ENCODE results near the gene MYH9.
"Not testable (repeated sequence)": the region's sequence is repeated elsewhere in the genome, so short reads cannot be mapped to it uniquely, and the experiment has no call there.

MYH9 gene

GRCh38 chr22:36258701-36259614 lies 128.8 kb downstream of the MYH9 start:
- WGBS, 2 experiments (ENCODE audit: insufficient coverage in 2 of 2), result 46 to 49% methylated on average over 5 to 6 of the region's 16 CpGs
- Histone ChIP-seq H3K36me3 (ENCODE audit: control insufficient read depth, insufficient read depth, low read length) (no peaks in the 10 kb centered on the region), H3K27ac (ENCODE audit: low read depth, low read length, severe bottlenecking) (peak overlapping the region; percentile 58), H3K4me3 (ENCODE audit: extremely low read depth, insufficient read depth, low read length, poor library complexity, severe bottlenecking) (peak overlapping the region; percentile 8), H3K9me3 (ENCODE audit: control insufficient read depth, low read length) (no peaks in the 10 kb centered on the region), H3K4me1 (ENCODE audit: control insufficient read depth, insufficient read depth, low read length, poor library complexity, severe bottlenecking) (peaks cover 7% of the 10 kb centered on the region)

DNA sequence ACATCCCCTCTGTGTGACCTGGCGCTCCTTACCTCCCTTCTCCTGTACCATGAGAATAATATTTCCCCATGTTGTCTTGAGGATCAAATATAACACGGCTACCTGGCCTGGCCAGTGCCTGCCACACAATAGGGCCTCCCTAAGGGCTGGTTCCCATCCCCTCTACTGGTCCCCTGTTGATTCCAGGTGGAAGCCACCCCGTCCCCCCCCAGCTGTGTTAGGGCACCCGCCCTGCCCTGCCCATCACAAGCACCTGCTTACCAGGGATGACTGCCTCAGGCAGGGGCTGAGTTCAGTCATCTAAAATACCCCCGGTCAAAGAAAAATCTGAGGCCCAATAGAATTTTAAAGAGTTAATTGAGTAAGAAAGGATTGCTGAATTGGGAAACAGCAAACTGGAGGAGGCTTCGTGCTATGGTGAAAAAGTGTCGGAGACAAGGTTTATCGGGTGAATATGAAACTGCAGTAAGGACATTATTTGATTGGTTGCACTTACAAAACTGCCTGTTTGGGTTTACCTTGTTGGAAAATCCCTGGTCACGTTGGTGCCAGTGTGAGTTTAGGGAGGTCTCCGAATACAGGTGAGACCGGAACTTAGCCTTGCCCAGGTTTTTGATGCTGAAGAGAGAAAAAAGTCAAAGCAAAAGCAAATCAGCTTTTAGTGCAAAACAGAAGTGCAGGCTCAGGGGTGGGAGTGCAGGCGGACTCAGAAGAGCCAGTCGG lies 129.7 kb downstream of the MYH9 start:
- peaks cover 7% of the 10 kb centered on the region for H3K4me1 ChIP-seq (ENCODE audit: control insufficient read depth, insufficient read depth, low read length, poor library complexity, severe bottlenecking)
- no peaks in the 10 kb centered on the region for H3K9me3 ChIP-seq (ENCODE audit: control insufficient read depth, low read length)
- no peak overlapping the region for H3K4me3 ChIP-seq (ENCODE audit: extremely low read depth, insufficient read depth, low read length, poor library complexity, severe bottlenecking)
- H3K36me3 ChIP-seq (ENCODE audit: control insufficient read depth, insufficient read depth, low read length), result no peaks in the 10 kb centered on the region
- WGBS, 2 experiments (ENCODE audit: insufficient coverage in 2 of 2), result 96% methylated on average over 13 of the region's 13 CpGs
- H3K27ac ChIP-seq (ENCODE audit: low read depth, low read length, severe bottlenecking), result no peak overlapping the region

DNA sequence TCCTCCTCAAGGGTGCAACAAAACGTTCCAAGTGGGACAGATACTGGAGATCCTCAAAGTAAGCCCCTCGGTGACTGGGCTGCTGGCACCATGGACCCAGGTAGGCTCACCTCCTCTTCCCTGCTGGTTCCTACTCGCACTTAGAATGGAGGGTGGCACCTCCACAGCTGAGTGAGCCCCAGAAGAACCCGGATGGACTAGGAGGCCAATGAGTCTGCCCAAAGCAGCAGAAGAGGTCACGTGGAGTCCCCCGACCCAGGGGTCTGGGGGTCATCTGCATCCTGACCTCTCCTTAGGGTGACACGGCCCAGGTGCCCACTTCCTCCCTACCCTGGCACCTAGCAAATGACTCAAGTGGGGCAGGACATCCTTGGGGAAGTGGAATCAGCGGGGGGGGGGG lies 130.5 kb downstream of the MYH9 start:
- H3K4me1 ChIP-seq (ENCODE audit: control insufficient read depth, insufficient read depth, low read length, poor library complexity, severe bottlenecking), result peaks cover 7% of the 10 kb centered on the region

GRCh38 chr22:36256478-36256877 lies 131.3 kb downstream of the MYH9 start:
- 82 to 93% methylated on average over 2 of the region's 3 CpGs for WGBS, 2 experiments (ENCODE audit: insufficient coverage in 2 of 2)
- Histone ChIP-seq H3K4me1 (ENCODE audit: control insufficient read depth, insufficient read depth, low read length, poor library complexity, severe bottlenecking) (peaks cover 7% of the 10 kb centered on the region), H3K4me3 (ENCODE audit: extremely low read depth, insufficient read depth, low read length, poor library complexity, severe bottlenecking) (no peak overlapping the region), H3K27ac (ENCODE audit: low read depth, low read length, severe bottlenecking) (no peak overlapping the region), H3K9me3 (ENCODE audit: control insufficient read depth, low read length) (no peaks in the 10 kb centered on the region), H3K36me3 (ENCODE audit: control insufficient read depth, insufficient read depth, low read length) (no peaks in the 10 kb centered on the region)

More for the DNA sequence above, 130.5 kb downstream of the MYH9 start:
- H3K4me3 ChIP-seq (ENCODE audit: extremely low read depth, insufficient read depth, low read length, poor library complexity, severe bottlenecking), result no peak overlapping the region
- 76 to 77% methylated on average over 6 to 7 of the region's 8 CpGs for WGBS, 2 experiments (ENCODE audit: insufficient coverage in 2 of 2)
- no peaks in the 10 kb centered on the region for H3K9me3 ChIP-seq (ENCODE audit: control insufficient read depth, low read length)
- H3K36me3 ChIP-seq (ENCODE audit: control insufficient read depth, insufficient read depth, low read length), result no peaks in the 10 kb centered on the region
- H3K27ac ChIP-seq (ENCODE audit: low read depth, low read length, severe bottlenecking), result no peak overlapping the region

DNA sequence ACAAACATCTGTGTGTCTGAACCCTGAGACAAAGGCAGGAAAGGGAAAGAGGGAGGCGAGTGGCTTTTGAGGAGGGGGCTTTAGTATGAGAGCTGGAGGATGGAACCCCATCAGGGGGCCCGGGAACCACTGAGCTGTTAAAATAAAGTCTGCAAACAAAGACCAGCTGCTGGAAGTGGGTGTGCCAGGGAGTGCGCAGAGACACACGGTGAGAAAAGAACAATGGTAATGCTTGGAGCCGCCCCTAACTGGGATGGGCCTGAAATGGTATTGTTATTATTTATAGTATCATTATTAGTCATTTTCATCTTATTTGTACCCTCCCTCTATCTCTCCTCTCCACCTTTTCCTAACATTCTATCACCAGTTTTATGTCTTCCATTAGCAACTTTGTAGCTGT lies 132.2 kb downstream of the MYH9 start:
- not testable (repeated sequence) for H3K36me3 ChIP-seq (ENCODE audit: control insufficient read depth, insufficient read depth, low read length); H3K4me1 ChIP-seq (ENCODE audit: control insufficient read depth, insufficient read depth, low read length, poor library complexity, severe bottlenecking); H3K27ac ChIP-seq (ENCODE audit: low read depth, low read length, severe bottlenecking); H3K4me3 ChIP-seq (ENCODE audit: extremely low read depth, insufficient read depth, low read length, poor library complexity, severe bottlenecking); H3K9me3 ChIP-seq (ENCODE audit: control insufficient read depth, low read length)
- no CpG with 5 or more reads among the region's 5 CpGs for WGBS, 2 experiments (ENCODE audit: insufficient coverage in 2 of 2)

DNA sequence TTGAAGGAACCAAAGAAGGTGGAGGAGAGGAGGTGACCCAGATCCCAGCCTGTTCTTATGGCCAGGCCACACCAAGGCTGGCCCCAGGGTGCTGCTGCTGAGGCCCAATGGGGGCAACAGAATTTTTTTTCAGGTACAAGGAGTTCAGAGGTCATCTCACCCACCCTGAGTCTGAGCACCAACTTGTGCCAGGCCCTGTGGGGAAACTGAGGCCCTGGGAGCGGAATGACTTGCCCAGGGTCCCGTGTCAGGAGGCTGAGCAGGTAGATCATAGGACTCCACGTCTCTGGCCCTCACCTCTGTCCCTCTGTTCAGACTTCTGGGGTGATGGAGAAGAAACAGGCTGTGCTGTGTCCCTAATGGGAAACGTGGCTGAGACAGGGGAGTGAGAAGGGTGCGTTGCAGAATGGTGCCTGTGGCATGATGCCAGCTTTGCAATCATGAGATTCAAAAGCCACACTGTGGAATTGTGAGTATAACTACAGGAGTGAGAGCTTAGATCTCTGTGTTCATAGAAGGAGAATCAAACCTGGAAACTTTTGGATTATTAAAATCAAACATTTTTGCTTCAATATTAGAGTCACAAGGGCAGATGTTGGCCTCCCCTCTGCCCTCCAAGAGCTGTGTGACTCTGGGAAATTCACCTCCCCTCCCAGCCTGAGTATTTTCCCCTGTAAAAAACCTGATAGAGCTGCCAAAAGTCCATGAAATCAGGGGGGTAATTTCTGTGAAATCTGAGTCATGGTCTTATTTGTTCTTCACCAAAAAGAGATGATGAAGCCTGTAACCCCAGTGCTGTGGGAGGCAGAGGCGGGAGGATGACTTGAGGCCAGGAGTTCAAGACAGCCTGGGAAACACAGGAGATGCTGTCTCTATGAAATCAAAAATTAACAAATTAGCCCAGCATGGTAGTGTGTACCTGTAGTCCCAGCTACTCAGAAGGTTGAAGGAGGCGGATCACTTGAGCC lies 134.0 kb downstream of the MYH9 start:
- no peaks in the 10 kb centered on the region for H3K36me3 ChIP-seq (ENCODE audit: control insufficient read depth, insufficient read depth, low read length)
- no peak overlapping the region for H3K27ac ChIP-seq (ENCODE audit: low read depth, low read length, severe bottlenecking)
- H3K4me3 ChIP-seq (ENCODE audit: extremely low read depth, insufficient read depth, low read length, poor library complexity, severe bottlenecking), result no peak overlapping the region
- no peaks in the 10 kb centered on the region for H3K4me1 ChIP-seq (ENCODE audit: control insufficient read depth, insufficient read depth, low read length, poor library complexity, severe bottlenecking)
- no peaks in the 10 kb centered on the region for H3K9me3 ChIP-seq (ENCODE audit: control insufficient read depth, low read length)
- WGBS, 2 experiments (ENCODE audit: insufficient coverage in 2 of 2), result 89 to 91% methylated on average over 7 of the region's 7 CpGs

- no peak within 1 kb of the TSS for H3K27ac ChIP-seq (ENCODE audit: low read depth, low read length, severe bottlenecking)
- 88 to 95% methylated on average over 9 to 10 of the region's 10 CpGs for WGBS, 2 experiments (ENCODE audit: insufficient coverage in 2 of 2)
- no peak within 1 kb of the TSS for H3K4me3 ChIP-seq (ENCODE audit: extremely low read depth, insufficient read depth, low read length, poor library complexity, severe bottlenecking)
Measured at GRCh38 chr22:36252754-36253522, 134.8 kb downstream of the MYH9 start, which contains the start of gene APOL1. Gene APOL1 (plus strand): TSS chr22:36253133. CDS start chr22:36254956, 1,823 bp downstream.

GRCh38 chr22:36251979-36252608 lies 135.7 kb downstream of the MYH9 start:
- H3K4me3 ChIP-seq (ENCODE audit: extremely low read depth, insufficient read depth, low read length, poor library complexity, severe bottlenecking); H3K9me3 ChIP-seq (ENCODE audit: control insufficient read depth, low read length); H3K36me3 ChIP-seq (ENCODE audit: control insufficient read depth, insufficient read depth, low read length); H3K4me1 ChIP-seq (ENCODE audit: control insufficient read depth, insufficient read depth, low read length, poor library complexity, severe bottlenecking); H3K27ac ChIP-seq (ENCODE audit: low read depth, low read length, severe bottlenecking): not testable (repeated sequence)
- WGBS, 2 experiments (ENCODE audit: insufficient coverage in 2 of 2), result 86% methylated on average over 3 of the region's 7 CpGs; no CpG with 5 or more reads in 1 of the 2 experiments

More at GRCh38 chr22:36252754-36253522, 134.8 kb downstream of the MYH9 start, which contains the start of gene APOL1:
- no peaks in the 10 kb centered on the region for H3K4me1 ChIP-seq (ENCODE audit: control insufficient read depth, insufficient read depth, low read length, poor library complexity, severe bottlenecking)
- no peaks in the 10 kb centered on the region for H3K9me3 ChIP-seq (ENCODE audit: control insufficient read depth, low read length)
- H3K36me3 ChIP-seq (ENCODE audit: control insufficient read depth, insufficient read depth, low read length), result no peaks in the 10 kb centered on the region

- H3K4me1 ChIP-seq (ENCODE audit: control insufficient read depth, insufficient read depth, low read length, poor library complexity, severe bottlenecking); H3K27ac ChIP-seq (ENCODE audit: low read depth, low read length, severe bottlenecking); H3K9me3 ChIP-seq (ENCODE audit: control insufficient read depth, low read length); H3K4me3 ChIP-seq (ENCODE audit: extremely low read depth, insufficient read depth, low read length, poor library complexity, severe bottlenecking); H3K36me3 ChIP-seq (ENCODE audit: control insufficient read depth, insufficient read depth, low read length): not testable (repeated sequence)
- 91 to 94% methylated on average over 18 of the region's 24 CpGs for WGBS, 2 experiments (ENCODE audit: insufficient coverage in 2 of 2)
Measured at GRCh38 chr22:36250292-36250960, 137.3 kb downstream of the MYH9 start.

All from mesodermal cell (in vitro differentiated cells).